CMK (cell line): ENCODE results near the gene ADAM8.
A peak's percentile ranks its signal among the peaks of the same experiment; 100 is the strongest.
"Not testable (repeated sequence)": the region's sequence is repeated elsewhere in the genome, so short reads cannot be mapped to it uniquely, and the experiment has no call there.

Experiments used
- DNase-seq: peaks from one replicate; pipeline ENCODE4 v3.0.0-alpha.2; 2010; ENCODE audit warnings: low read depth

ADAM8 gene

GRCh38 chr10:133267829-133268228, 8.8 kb downstream of the ADAM8 start:
- no peak for DNase-seq

- no peak for DNase-seq
Measured at GRCh38 chr10:133267293-133267692, 9.4 kb downstream of the ADAM8 start.

DNA sequence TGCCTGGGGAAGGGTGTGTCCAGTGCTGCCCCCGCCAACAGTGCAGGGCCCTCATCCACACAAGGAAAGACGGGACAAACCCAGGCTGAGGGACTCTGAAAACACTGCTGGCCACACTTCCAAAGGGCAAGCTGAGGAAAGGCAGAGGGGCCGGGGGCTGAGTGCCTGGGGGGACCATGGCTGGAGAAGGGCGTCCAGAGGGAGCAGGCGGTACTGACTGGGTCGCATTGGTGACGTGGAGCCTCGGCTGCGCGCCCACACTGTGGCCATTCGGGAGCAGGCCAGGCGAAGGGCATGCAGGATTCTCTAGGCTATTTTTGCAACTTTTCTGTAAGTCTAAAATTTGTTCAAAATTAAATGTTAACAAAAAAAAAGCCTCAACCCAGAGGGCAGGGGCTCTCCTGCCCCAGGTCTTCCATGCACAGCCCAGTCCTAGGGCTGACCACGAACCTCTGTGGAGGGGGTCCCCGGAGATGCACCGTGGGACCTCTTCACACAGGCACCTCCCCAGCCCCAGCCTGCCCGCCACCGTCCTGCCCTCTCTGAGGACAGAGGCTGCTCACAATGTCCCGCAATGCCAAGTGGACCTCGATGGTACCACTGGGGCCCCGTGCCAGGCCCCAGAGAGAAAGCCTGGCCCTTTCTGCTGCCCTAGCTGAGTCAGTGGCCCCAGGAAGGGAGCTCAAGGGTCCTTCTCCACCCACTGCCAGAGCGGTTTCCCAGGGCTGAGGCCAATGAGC, 10.4 kb downstream of the ADAM8 start:
- no peak for DNase-seq

GRCh38 chr10:133265052-133265451, 11.6 kb downstream of the ADAM8 start:
- not testable (repeated sequence) for DNase-seq

- DNase-seq = no peak
Measured at GRCh38 chr10:133264461-133264860, 12.2 kb downstream of the ADAM8 start.

DNA sequence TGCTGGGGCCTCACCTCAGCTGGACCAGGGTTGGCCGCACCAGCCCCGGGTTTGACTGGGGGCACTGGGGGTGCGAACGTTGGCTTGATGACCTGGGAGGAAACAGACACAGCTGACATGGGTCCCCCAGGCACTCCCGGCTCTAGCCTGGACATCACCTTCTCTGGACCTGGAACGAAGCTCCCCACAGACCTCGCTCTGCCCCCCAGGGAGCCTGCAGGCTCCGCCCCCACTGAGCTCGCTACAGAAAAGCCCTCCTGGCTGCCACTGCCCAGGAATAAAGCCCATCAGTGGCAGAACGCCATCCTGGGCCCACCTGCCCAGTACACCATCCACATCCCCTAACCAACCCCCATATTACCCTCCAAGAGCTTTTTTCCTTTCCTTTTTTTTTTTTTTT, 13.0 kb downstream of the ADAM8 start:
- DNase-seq = no peak

GRCh38 chr10:133262696-133263095, 14.0 kb downstream of the ADAM8 start:
- no peak for DNase-seq

DNA sequence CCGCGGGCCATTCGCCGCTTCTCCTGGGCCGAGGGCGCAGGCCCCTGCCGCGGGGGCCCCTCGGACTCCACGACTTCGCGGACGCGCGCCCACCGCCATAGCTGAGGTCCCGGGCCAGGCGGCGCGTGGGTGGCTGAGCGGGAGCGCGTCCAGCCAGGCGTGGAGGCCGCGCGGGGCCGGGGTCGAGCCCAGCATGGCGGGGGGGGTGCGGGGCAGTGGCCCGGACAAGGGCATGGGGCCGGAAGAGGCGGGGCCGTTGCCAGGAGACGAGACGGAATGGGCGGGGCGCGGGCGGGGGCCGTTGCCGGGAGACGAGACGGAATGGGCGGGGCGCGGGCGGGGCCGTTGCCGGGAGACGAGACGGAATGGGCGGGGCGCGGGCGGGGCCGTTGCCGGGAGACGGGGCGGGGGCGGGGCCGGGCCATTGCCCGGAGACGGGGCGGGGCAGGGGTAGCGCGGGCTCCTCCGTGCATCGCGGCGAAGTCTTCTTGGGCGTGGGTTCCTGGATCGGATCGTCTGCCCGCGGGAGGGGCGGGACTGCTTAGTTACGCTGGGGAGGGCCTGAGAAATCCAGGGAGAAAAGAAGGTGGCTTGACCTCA, 14.8 kb downstream of the ADAM8 start:
- DNase-seq = no peak

GRCh38 chr10:133260895-133261725, 15.6 kb downstream of the ADAM8 start:
- DNase-seq = no peak

- DNase-seq = no peak
Measured at GRCh38 chr10:133259602-133259989, 17.1 kb downstream of the ADAM8 start.

DNA sequence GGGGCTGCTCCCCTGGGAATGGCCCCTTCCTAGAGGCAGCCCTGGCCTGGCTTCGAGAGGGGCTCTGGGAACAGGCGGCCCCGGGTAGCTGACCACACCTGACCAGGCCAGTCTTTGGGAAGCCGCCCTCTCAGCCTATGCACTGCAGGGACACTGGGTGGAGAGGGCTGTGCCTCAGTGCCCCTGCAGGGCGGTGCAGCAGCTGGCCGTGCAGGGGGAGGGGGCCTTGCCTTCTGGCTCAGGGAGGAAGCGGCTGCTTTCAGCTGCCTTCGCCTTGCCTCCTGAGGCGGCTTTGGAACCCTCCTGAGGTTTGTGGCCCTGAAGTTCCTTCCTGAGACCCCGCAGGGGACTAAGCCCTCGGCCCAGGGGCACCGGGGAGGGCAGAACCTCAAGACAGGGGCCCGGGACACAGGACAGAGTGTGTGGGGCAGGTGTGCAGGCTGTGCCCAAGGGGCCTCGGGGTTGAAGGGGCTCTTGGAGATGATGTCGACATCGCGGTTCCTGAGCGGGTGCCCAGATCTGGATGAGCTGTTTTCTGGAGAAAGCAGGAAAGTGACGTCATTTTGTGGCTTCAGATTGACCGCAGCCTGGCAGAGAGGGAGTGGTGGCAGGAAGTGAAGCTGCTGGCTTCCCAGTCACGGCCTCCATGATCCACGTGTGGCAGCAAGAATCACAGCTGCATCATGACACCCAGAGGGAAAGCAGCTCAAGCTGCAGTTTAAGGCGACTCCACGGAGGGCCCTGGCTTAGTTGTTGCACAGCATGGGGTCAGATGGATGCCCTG, 17.7 kb downstream of the ADAM8 start:
- DNase-seq = peak; percentile 83

GRCh38 chr10:133258066-133258817, 18.4 kb downstream of the ADAM8 start:
- DNase-seq = no peak

- no peak for DNase-seq
Measured at GRCh38 chr10:133257489-133258065, 19.1 kb downstream of the ADAM8 start.

- DNase-seq = no peak
Measured at GRCh38 chr10:133255323-133255722, 21.3 kb downstream of the ADAM8 start.

DNA sequence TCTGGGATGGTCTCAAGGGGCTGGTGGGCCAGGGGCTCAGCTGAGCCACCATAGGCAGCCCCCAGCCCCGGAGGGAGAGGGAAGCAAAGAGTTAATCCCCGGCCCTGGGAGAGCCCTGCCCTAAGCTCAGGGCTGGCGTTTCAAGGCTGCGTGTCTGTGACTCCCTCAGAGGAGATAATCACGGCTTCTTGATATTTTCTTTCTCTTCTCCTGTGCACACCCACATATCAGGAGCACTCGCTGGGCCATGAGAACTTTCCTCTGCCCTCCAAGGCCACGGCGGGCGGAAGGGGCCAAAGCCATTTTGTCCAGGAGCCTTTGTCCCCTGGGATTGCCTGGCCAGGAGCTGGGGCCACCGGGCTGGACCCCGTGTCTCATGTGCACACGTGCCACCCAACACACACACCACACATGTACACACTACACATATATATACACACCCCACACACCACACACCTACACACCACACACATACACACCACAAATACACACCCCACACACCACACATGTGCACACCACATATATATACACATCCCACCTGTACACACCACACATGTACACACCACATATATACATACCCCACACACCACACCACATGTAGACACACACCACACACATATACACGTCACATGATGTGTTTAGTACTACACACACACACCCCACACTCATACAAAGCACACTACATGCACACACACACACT, 22.1 kb downstream of the ADAM8 start:
- DNase-seq = no peak

- DNase-seq = no peak
Measured at GRCh38 chr10:133253361-133253955, 23.2 kb downstream of the ADAM8 start.

- DNase-seq = no peak
Measured at GRCh38 chr10:133252223-133252552, 24.5 kb downstream of the ADAM8 start.

GRCh38 chr10:133251388-133252222, 25.1 kb downstream of the ADAM8 start:
- no peak for DNase-seq
